ENCODE data around the gene MED13L.
"Not testable (repeated sequence)": the region's sequence is repeated elsewhere in the genome, so short reads cannot be mapped to it uniquely, and the experiment has no call there.

The MED13L gene

GRCh38 chr12:116246490-116247179 is 30.9 kb downstream of the MED13L start:
- DNase-seq (ENCODE audit: low read depth), result no peak

GRCh38 chr12:116245189-116245588 is 32.3 kb downstream of the MED13L start:
- DNase-seq (ENCODE audit: low read depth), result no peak

GRCh38 chr12:116244474-116245090 is 32.9 kb downstream of the MED13L start:
- DNase-seq (ENCODE audit: low read depth), result no peak

- DNase-seq (ENCODE audit: low read depth), result no peak
These were observed 33.5 kb downstream of the MED13L start for GRCh38 chr12:116244001-116244400.

GRCh38 chr12:116242740-116243139 is 34.8 kb downstream of the MED13L start:
- no peak for DNase-seq (ENCODE audit: low read depth)

GRCh38 chr12:116241157-116241759 is 36.2 kb downstream of the MED13L start:
- DNase-seq (ENCODE audit: low read depth), result no peak

- not testable (repeated sequence) for DNase-seq (ENCODE audit: low read depth)
These were observed 38.8 kb downstream of the MED13L start for GRCh38 chr12:116238570-116239119.

- no peak for DNase-seq (ENCODE audit: low read depth)
These were observed 39.3 kb downstream of the MED13L start for GRCh38 chr12:116238149-116238548.

- DNase-seq (ENCODE audit: low read depth), result no peak
These were observed 40.5 kb downstream of the MED13L start for GRCh38 chr12:116236976-116237375.

- DNase-seq (ENCODE audit: low read depth), result peak; percentile 24
These were observed 41.3 kb downstream of the MED13L start for GRCh38 chr12:116236148-116236731.

GRCh38 chr12:116234148-116234547 is 43.3 kb downstream of the MED13L start:
- DNase-seq (ENCODE audit: low read depth), result not testable (repeated sequence)

GRCh38 chr12:116233669-116234068 is 43.8 kb downstream of the MED13L start:
- no peak for DNase-seq (ENCODE audit: low read depth)

GRCh38 chr12:116227811-116228210 is 49.7 kb downstream of the MED13L start:
- no peak for DNase-seq (ENCODE audit: low read depth)

- DNase-seq (ENCODE audit: low read depth), result no peak
These were observed 51.5 kb downstream of the MED13L start for GRCh38 chr12:116226026-116226425.

- peak; percentile 27 for DNase-seq (ENCODE audit: low read depth)
These were observed 55.1 kb downstream of the MED13L start for GRCh38 chr12:116222358-116222757.

- DNase-seq (ENCODE audit: low read depth), result no peak
These were observed 56.7 kb downstream of the MED13L start for GRCh38 chr12:116220756-116221155.

GRCh38 chr12:116217045-116217735 is 60.3 kb downstream of the MED13L start:
- no peak for DNase-seq (ENCODE audit: low read depth)

GRCh38 chr12:116216022-116216756 is 61.3 kb downstream of the MED13L start:
- no peak for DNase-seq (ENCODE audit: low read depth)

- no peak for DNase-seq (ENCODE audit: low read depth)
These were observed 62.5 kb downstream of the MED13L start for GRCh38 chr12:116215023-116215422.

GRCh38 chr12:116213885-116214527 is 63.5 kb downstream of the MED13L start:
- DNase-seq (ENCODE audit: low read depth), result no peak

- no peak for DNase-seq (ENCODE audit: low read depth)
These were observed 64.5 kb downstream of the MED13L start for GRCh38 chr12:116213014-116213413.

All from activated T-cell treated with anti-CD3 and anti-CD28 coated beads for 1 hour (primary cell).